Nephron progenitor cell (in vitro differentiated cells): ENCODE measurements around the gene LRP1.

ENCODE experiments used
- DNase-seq: peaks from one replicate; pipeline ENCODE4 v3.0.0; 2021
- H3K27ac Mint-ChIP-seq: 2 replicates; pipeline ENCODE4 v1.8.0; 2021; ENCODE audit warnings: mild to moderate bottlenecking, moderate library complexity, mixed read lengths
- H3K27me3 Mint-ChIP-seq: 2 replicates; pipeline ENCODE4 v1.8.0; 2021; ENCODE audit warnings: mild to moderate bottlenecking, low read depth, mixed read lengths; ENCODE audit not compliant: poor library complexity
- H3K36me3 Mint-ChIP-seq: 2 replicates; pipeline ENCODE4 v1.8.0; 2021; ENCODE audit warnings: low read depth, mixed read lengths
- H3K4me1 Mint-ChIP-seq: 2 replicates; pipeline ENCODE4 v1.8.0; 2021; ENCODE audit warnings: mixed read lengths
- H3K4me3 Mint-ChIP-seq: 2 replicates; pipeline ENCODE4 v1.8.0; 2021; ENCODE audit warnings: mild to moderate bottlenecking, moderate library complexity, mixed read lengths
- H3K9me3 Mint-ChIP-seq: 2 replicates; pipeline ENCODE4 v1.8.0; 2021; ENCODE audit warnings: mild to moderate bottlenecking, moderate library complexity, mixed read lengths
- CTCF ChIP-seq: fragments of 200-600 bp; sonication (generic); IDR thresholded peaks from 2 replicates; pipeline ENCODE4 v1.5.0; 2021; ENCODE audit warnings: antibody characterized with exemption

Gene LRP1

GRCh38 chr12:57250541-57250940 is 122.3 kb downstream of the LRP1 start:
- peaks cover 23% of the 10 kb centered on the region for H3K36me3 Mint-ChIP-seq
- no peak for TF ChIP-seq CTCF
- peaks cover 39% of the 10 kb centered on the region for H3K4me1 Mint-ChIP-seq
- DNase-seq: no peak
- H3K27ac Mint-ChIP-seq: peak overlapping the region; percentile 66
- no peak overlapping the region for H3K4me3 Mint-ChIP-seq
- H3K9me3 Mint-ChIP-seq: no peaks in the 10 kb centered on the region
- H3K27me3 Mint-ChIP-seq: peaks cover 4% of the 10 kb centered on the region

GRCh38 chr12:57250956-57251355 is 122.7 kb downstream of the LRP1 start, which contains the start of gene STAC3:
Gene STAC3 (minus strand): TSS chr12:57251187. CDS start chr12:57249636, 1,551 bp downstream.
- peaks cover 39% of the 10 kb centered on the region for H3K4me1 Mint-ChIP-seq
- H3K27ac Mint-ChIP-seq: peak within 1 kb of the TSS; percentile 66
- peaks cover 4% of the 10 kb centered on the region for H3K27me3 Mint-ChIP-seq
- no peak for TF ChIP-seq CTCF
- H3K9me3 Mint-ChIP-seq: no peaks in the 10 kb centered on the region
- H3K4me3 Mint-ChIP-seq: no peak within 1 kb of the TSS
- peaks cover 26% of the 10 kb centered on the region for H3K36me3 Mint-ChIP-seq
- DNase-seq: no peak

- Mint-ChIP-seq H3K27me3 (no peaks in the 10 kb centered on the region), H3K27ac (peak overlapping the region; percentile 45), H3K4me1 (peaks cover 25% of the 10 kb centered on the region), H3K9me3 (no peaks in the 10 kb centered on the region), H3K4me3 (no peak overlapping the region), H3K36me3 (peaks cover 39% of the 10 kb centered on the region)
- DNase-seq: no peak
- TF ChIP-seq CTCF: no peak
These were observed 126.4 kb downstream of the LRP1 start for GRCh38 chr12:57254506-57255280.

- Mint-ChIP-seq H3K4me1 (peaks cover 21% of the 10 kb centered on the region), H3K4me3 (no peak overlapping the region), H3K27me3 (no peaks in the 10 kb centered on the region), H3K36me3 (peaks cover 41% of the 10 kb centered on the region), H3K27ac (no peak overlapping the region), H3K9me3 (no peaks in the 10 kb centered on the region)
- DNase-seq: no peak
- no peak for TF ChIP-seq CTCF
These were observed 127.6 kb downstream of the LRP1 start for GRCh38 chr12:57255916-57256315.

GRCh38 chr12:57258977-57259970 is 131.0 kb downstream of the LRP1 start:
- no peaks in the 10 kb centered on the region for H3K9me3 Mint-ChIP-seq
- DNase-seq: no peak
- no peak overlapping the region for H3K27ac Mint-ChIP-seq
- peaks cover 34% of the 10 kb centered on the region for H3K4me1 Mint-ChIP-seq
- no peak overlapping the region for H3K4me3 Mint-ChIP-seq
- TF ChIP-seq CTCF: no peak
- peaks cover 3% of the 10 kb centered on the region for H3K27me3 Mint-ChIP-seq
- H3K36me3 Mint-ChIP-seq: peaks cover 37% of the 10 kb centered on the region
